ENCODE measurements around the gene CAPZB. TPM values are rescaled to one million over a fixed set of nuclear protein-coding genes. Genes with fewer than 3 reads are reported as not detected.

The CAPZB gene
- total and polyA plus RNA-seq, 12 donors: 99.7 to 386 (median 164) TPM

DNA sequence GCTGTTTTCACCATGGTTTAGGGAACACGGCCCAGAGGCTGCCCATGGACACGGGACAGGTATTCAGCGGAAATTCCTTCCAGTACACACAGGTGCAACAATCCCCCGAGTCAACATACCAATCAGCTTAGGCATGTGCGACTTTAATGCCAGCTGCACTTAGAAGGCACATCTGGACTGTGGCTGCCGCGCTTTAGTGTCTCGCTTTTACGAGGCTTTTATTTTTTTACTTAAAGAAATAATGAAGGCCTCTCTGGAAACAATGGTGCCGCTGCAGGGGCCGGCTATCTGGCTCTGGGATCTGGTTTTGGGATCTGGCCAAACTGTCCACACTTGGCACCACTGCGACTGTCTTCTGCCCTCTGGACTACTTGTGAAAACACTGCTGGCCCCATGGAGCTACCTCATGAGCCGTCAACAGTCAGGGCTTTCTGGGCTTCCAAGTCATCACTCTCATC, 117.7 kb downstream of the CAPZB start:
- intact Hi-C loops (cut with DNase I): no loop called here
- Histone ChIP-seq H3K27ac (no peak overlapping the region), H3K27me3 (no peaks in the 10 kb centered on the region), H3K9me3 (replicated peaks in 1 of 3) (no peaks in the 10 kb centered on the region), H3K4me3 (no peak overlapping the region), H3K4me1 (replicated peaks in 1 of 2) (peaks cover 17 to 23% of the 10 kb centered on the region in 2 donors), H3K36me3 (replicated peaks in 1 of 2) (no peaks in the 10 kb centered on the region)
- TF ChIP-seq, protein P1, sequence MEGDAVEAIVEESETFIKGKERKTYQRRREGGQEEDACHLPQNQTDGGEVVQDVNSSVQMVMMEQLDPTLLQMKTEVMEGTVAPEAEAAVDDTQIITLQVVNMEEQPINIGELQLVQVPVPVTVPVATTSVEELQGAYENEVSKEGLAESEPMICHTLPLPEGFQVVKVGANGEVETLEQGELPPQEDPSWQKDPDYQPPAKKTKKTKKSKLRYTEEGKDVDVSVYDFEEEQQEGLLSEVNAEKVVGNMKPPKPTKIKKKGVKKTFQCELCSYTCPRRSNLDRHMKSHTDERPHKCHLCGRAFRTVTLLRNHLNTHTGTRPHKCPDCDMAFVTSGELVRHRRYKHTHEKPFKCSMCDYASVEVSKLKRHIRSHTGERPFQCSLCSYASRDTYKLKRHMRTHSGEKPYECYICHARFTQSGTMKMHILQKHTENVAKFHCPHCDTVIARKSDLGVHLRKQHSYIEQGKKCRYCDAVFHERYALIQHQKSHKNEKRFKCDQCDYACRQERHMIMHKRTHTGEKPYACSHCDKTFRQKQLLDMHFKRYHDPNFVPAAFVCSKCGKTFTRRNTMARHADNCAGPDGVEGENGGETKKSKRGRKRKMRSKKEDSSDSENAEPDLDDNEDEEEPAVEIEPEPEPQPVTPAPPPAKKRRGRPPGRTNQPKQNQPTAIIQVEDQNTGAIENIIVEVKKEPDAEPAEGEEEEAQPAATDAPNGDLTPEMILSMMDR (IDR thresholded peaks at IDR 0.05): no peak
- TF ChIP-seq POLR2A (IDR thresholded peaks at IDR 0.05): no peak
- 83 to 91% (median 86%) methylated on average over 13 of the region's 13 CpGs for WGBS, 4 donors
- DNase-seq: peak in 1 of 7 donors; percentile 31

DNA sequence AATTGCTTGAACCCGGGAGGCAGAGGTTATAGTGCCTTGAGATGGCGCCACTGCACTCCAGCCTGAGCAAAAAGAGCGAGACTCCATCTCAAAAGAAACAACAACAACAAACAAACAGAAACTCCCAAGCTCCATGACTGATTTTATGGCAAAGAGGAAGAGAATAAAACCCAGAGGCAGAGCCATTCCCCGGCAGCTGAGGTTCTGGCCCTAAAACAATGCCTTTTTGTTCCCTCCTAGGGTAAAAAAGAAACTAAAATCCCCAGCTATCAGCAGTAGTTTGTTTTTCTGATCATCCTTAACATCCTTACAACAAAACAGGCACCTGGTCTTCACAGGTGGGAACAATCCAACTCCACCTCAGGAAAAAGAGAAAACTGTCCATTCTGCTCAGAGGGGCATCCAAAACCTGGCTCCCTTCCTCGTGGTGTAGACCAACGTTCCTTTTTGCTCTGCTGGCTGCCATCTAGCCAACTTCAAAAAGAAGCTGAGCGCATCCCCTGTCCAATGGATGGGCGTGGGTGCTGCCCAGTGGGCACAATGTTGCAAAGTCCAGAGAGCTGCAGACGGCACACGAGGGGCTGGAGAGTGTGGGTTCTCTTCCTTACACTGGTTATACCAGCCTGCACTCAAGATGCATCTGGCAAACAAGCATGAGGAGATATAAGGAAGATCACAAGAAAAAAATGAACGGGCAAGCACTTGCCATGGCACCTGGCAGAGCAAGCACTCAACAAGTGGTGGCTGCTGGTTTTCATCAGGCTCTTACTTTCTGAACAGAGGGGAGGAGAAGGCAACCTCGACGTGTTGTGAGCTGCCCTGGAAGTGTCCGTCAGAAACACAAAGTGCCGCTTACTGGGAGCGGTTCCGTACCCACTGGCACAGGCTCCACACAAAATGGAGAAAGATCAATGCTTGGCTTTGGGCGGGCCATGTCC, 118.5 kb downstream of the CAPZB start:
- Histone ChIP-seq H3K27me3 (no peaks in the 10 kb centered on the region), H3K27ac (no peak overlapping the region), H3K4me3 (no peak overlapping the region), H3K9me3 (replicated peaks in 1 of 3) (no peaks in the 10 kb centered on the region), H3K4me1 (replicated peaks in 1 of 2) (peaks cover 10 to 16% of the 10 kb centered on the region in 2 donors), H3K36me3 (replicated peaks in 1 of 2) (no peaks in the 10 kb centered on the region)
- TF ChIP-seq, protein P1 (IDR thresholded peaks at IDR 0.05): no peak
- TF ChIP-seq POLR2A (IDR thresholded peaks at IDR 0.05): no peak
- intact Hi-C loops (cut with DNase I): no loop called here
- 91 to 94% (median 92%) methylated on average over 18 of the region's 18 CpGs for WGBS, 4 donors
- DNase-seq: no peak

GRCh38 chr1:19365721-19366120, 119.6 kb downstream of the CAPZB start:
- Histone ChIP-seq H3K4me3 (no peak overlapping the region), H3K27me3 (no peaks in the 10 kb centered on the region), H3K9me3 (replicated peaks in 1 of 3) (no peaks in the 10 kb centered on the region), H3K4me1 (replicated peaks in 1 of 2) (peaks cover 8 to 11% of the 10 kb centered on the region in 2 donors), H3K36me3 (replicated peaks in 1 of 2) (no peaks in the 10 kb centered on the region), H3K27ac (peak overlapping the region in 1 of 5 donors; percentile 50)
- no peak for TF ChIP-seq POLR2A (IDR thresholded peaks at IDR 0.05)
- TF ChIP-seq, protein P1 (IDR thresholded peaks at IDR 0.05): no peak
- intact Hi-C loops (cut with DNase I): no loop called here
- WGBS, 4 donors: 78 to 85% (median 80%) methylated on average over 10 of the region's 10 CpGs
- DNase-seq: no peak

DNA sequence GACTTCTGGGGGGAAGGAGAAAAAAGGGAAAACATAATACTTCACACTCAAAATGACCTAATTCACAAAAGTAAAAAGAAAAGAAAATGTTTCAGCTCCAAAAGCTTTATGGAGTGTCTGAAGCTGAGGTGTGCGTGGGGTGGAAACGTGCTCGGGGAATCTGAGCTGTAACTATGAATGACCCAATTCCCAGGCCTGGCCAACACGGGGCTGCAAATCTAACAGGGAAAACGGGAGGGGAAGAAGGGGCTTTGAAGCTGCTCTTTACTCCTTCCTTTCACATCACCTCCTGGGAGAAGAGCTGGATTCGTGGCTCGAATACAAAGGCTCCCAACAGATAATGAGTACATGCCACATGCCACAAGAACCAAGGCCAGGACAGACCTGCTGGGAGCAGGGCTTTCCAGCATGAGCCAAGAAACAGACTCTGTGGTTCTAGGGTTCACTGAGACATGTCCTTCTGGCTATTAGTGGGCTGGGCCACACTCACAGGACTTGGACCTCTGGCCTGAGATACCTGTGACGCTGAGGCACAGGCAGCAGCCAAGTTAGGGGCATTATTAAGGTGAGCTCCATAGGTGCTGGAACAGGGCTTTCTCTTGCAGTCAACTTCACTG, 121.7 kb downstream of the CAPZB start:
- TF ChIP-seq POLR2A (IDR thresholded peaks at IDR 0.05): no peak
- TF ChIP-seq, protein P1 (IDR thresholded peaks at IDR 0.05): no peak
- DNase-seq: peak in 4 of 7 donors; percentile 51 to 69 (median 62)
- H3K4me3 ChIP-seq: no peak overlapping the region
- peak overlapping the region in 2 of 5 donors; percentile 9 to 61 for H3K27ac ChIP-seq
- H3K36me3 ChIP-seq (replicated peaks in 1 of 2): peaks cover 0 to 3% of the 10 kb centered on the region in 2 donors
- intact Hi-C loops (cut with DNase I): no loop called here
- no peaks in the 10 kb centered on the region for H3K27me3 ChIP-seq
- WGBS, 4 donors: 45 to 63% (median 60%) methylated on average over 7 to 8 of the region's 8 CpGs
- H3K9me3 ChIP-seq (replicated peaks in 1 of 3): no peaks in the 10 kb centered on the region
- peaks cover 3 to 8% of the 10 kb centered on the region in 2 donors for H3K4me1 ChIP-seq (replicated peaks in 1 of 2)

Data from adrenal gland (tissue), 12 donors.